HS-5 (cell line): Measurements from ENCODE around the gene SHISA8.

Experiments
- DNase-seq: peaks from one replicate; pipeline ENCODE4 v3.0.0-alpha.2; 2012; ENCODE audit warnings: low read depth

Gene SHISA8

GRCh38 chr22:41913842-41914534 lies 886 bp downstream of the SHISA8 start:
- DNase-seq: no peak

- DNase-seq: no peak
Observed at GRCh38 chr22:41913040-41913719, 1.7 kb downstream of the SHISA8 start.

- DNase-seq: no peak
Observed at GRCh38 chr22:41912338-41913039, 2.4 kb downstream of the SHISA8 start.

- no peak for DNase-seq
Observed at GRCh38 chr22:41911001-41911611, 3.8 kb downstream of the SHISA8 start.

GRCh38 chr22:41910050-41911000 lies 4.5 kb downstream of the SHISA8 start:
- DNase-seq: no peak

- DNase-seq: no peak
Observed at GRCh38 chr22:41909310-41910049, 5.4 kb downstream of the SHISA8 start.

- no peak for DNase-seq
Observed at GRCh38 chr22:41908411-41909309, 6.2 kb downstream of the SHISA8 start.

- DNase-seq: peak; percentile 19
Observed at GRCh38 chr22:41907436-41908401, 7.2 kb downstream of the SHISA8 start.

- DNase-seq: no peak
Observed at GRCh38 chr22:41906822-41907221, 8.1 kb downstream of the SHISA8 start.

- no peak for DNase-seq
Observed at GRCh38 chr22:41905411-41906202, 9.3 kb downstream of the SHISA8 start.

GRCh38 chr22:41904450-41905410 lies 10.1 kb downstream of the SHISA8 start:
- DNase-seq: no peak

- DNase-seq: no peak
Observed at GRCh38 chr22:41902932-41903421, 11.9 kb downstream of the SHISA8 start.

- no peak for DNase-seq
Observed at GRCh38 chr22:41902016-41902415, 12.9 kb downstream of the SHISA8 start.

GRCh38 chr22:41900652-41901312 lies 14.1 kb downstream of the SHISA8 start:
- DNase-seq: no peak

- DNase-seq: no peak
Observed at GRCh38 chr22:41899992-41900651, 14.8 kb downstream of the SHISA8 start.
